Activated CD8-positive, alpha-beta memory T cell treated with anti-CD3 and anti-CD28 coated beads, Interleukin-2, amount 50 U/mL, for 4 hours (primary cell): ENCODE results near the gene NR0B2.
"Not testable (repeated sequence)": the region's sequence is repeated elsewhere in the genome, so short reads cannot be mapped to it uniquely, and the experiment has no call there.

Experiments used
- DNase-seq: peaks from one replicate; pipeline ENCODE4 v3.0.0-alpha.2; 2020

Gene NR0B2

DNA sequence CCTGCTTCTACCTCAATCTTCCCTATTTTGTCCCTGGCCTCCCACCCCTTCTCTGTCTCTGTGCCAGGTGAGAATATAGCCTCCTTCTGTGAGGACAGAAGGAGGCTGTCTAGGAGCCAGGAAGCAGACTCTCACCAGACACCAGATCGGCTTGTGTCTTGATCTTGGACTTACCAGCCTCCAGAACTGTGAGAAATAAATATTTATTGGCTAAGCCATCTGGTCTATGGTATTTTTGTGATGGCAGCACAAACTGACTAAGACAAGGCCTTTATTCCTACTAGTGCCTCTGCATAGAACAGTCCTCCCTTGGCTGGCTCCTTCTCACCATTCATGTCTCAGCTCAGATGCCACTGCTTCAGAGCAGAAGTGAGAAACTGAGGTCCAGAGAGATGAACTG, 25.5 kb downstream of the NR0B2 start:
- DNase-seq = no peak

DNA sequence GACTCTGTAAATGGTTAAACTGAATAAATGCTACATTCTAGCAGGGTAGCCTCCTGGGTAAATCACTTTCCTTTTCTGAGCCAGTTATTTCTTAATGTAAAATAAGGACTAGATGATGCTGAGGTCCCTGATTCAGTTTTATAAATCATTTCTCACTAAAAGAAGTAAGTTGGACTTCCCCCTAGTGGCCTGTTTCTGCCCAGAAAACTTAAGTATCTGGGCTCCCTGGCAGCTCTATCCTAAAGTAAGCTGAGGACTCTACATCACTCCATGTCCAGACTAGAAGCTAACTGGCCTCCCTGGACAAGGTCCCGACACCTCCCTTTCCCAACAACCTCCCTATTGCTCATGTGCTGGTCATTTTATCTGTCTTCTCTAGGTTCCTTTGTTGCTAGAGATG, 26.6 kb downstream of the NR0B2 start:
- no peak for DNase-seq

DNA sequence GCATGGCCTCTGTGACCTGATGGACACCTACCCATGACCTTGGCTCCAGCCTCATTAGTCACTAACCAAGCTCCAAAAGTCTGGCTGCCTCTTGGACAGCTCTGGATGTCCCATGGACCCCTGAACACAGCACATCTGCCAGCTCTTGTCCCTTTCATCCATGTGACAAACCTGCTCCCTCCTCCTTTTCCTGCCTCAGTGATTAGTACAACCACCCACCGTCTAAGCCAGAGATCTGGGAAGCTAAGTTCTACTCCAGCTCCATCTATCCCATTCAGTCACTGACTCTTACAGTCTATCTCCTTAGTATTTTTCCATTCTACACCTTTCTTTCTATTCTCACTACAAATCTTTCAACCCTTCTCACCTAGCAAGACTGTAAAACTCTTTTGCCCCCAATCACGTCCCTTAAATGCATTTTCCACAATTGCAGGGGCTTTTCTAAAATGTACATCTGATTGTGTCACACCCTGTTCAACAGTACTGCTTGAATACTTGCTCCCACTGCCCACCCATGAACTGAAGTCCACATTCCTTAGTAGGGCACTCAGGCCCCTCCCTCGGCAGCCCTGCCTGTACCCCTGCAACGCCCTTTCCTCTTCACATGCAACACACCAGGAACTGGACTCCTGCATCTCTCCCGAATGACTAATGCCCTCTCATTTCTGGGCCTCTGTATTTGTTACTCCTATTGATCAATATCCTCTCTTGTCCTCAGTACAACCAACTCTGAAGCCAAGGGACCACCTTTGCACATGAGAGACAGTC, 30.9 kb downstream of the NR0B2 start:
- DNase-seq = no peak

DNA sequence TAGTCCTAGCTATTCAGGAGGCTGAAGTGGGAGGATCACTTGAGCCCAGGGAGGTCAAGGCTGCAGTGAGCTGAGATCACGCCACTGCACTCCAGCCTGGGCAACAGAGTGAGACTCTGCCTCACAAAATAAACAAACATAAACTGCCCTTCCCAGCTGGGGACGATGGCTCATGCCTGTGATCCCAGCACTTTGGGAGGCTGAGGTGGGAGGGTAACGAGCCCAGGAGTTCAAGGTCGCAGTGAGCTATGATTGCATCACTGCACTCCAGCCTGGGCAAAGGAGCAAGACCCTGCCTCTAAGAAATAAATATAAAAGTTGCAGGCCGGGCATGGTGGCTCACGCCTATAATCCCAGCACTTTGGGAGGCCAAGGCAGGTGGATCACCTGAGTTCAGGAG, 32.2 kb downstream of the NR0B2 start:
- not testable (repeated sequence) for DNase-seq

DNA sequence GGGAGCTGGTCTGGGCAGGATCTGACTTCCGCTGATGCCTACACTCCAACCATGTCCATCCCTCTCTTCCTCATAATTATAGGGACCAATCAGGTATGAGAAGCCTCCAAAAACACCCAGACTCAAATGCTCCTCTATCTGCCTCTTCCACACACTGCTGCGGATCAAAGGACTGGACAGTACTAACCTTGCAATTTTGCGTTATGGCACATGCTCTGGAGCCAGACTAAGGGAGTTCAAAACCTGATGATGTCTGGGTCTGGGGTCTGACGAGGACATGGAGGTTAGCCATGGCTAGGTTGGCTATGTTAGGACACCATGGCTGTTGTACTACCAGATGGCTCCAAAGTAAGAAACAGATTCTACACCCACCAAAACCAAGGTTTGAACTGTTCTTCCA, 34.0 kb downstream of the NR0B2 start:
- DNase-seq = no peak

DNA sequence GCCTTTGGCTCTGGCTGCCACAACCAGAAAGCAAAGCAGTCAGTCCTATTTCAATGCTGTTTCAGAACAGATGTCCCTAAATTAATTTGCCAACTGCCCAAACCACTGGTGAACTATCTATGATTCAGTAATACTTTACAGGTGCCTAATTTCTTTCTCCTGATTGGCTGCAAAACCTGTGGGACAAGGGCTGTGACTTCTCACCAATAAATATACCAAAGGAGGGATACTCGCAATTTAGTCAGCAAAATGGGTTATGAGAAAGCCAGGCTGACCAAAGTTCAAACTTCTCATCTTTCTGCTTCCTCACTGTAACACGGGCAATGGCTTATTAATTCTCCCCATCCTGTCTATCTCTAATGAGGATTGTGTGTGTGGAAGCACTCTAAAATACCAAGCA, 36.4 kb downstream of the NR0B2 start:
- DNase-seq = no peak

DNA sequence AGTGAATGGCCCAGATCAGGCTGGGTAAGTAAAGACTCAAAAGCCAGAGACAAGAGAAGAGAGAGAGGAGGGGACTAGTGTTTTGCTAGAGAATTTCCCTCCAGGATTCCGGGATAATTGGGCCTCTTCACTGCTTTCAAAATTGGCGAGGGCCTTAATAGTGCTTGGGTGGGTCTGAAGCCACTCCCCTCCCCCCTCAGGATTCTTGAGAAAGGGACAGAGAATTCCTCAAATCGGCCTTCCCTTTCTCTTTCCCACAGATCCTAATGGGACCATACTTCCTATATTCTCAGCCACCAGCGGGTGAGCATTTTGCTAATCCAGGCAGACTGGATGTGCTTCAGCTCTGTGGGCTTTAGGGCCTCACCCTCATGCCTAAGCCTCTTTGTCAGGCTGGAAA, 38.9 kb downstream of the NR0B2 start:
- no peak for DNase-seq

DNA sequence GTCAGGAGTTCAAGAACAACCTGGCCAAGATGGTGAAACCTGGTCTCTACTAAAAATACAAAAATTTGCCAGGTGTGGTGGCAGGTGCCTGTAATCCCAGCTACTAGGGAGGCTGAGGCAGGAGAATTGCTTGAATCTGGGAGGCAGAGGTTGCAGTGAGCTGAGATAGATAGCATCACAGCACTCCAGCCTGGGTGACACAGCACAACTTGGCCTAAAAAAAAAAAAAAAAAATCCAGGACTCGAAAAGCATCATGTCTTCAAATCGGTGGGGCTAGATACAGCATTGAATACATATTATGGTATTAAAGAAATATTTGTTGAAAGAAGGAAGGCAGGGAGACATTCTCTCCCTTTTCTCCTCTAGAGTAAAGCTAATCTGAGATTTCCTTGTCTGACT, 40.7 kb downstream of the NR0B2 start:
- DNase-seq = not testable (repeated sequence)

DNA sequence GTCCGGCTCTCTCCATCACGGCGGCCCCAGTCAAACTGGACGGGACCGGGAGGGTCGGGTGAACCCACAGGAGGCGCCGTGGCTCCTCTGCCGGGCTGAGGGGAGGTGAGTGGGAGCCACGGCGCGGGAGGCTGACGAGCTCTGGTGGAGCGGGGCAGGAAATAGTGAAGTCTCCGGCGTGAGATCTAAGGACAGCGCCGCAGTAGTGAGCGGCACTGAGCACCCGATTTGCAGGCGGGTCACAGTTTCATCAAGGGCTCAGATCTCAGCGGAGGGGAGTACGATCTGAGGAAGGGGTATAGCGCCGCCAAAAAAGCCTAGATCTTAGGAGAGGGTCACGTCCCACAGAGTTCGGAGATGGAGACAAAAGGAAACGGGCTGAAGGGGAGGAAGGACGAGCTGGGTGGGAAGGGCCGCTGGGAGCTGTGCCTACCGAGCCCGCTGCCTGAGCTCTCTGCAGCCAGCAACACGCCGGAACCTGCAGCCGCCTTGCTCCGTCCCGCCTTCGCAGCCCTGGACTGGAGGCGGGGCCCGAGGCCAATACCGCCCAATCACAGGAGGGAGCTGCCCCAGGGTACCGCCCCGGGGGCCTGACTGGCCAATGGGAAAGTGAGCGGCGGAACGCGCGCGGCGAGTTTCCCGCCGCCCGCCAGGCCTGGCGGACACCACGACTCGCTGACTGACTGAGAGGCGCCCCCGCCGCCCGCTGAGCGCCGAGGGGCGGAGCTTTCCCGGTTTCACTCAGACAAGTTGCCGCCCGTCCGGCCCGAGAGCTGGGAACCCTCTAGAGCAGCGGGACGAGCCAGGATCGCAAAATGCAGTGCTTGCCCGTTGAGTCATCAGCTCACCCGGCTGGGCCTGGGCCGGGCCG, 48.9 kb downstream of the NR0B2 start:
- DNase-seq = peak; percentile 94

DNA sequence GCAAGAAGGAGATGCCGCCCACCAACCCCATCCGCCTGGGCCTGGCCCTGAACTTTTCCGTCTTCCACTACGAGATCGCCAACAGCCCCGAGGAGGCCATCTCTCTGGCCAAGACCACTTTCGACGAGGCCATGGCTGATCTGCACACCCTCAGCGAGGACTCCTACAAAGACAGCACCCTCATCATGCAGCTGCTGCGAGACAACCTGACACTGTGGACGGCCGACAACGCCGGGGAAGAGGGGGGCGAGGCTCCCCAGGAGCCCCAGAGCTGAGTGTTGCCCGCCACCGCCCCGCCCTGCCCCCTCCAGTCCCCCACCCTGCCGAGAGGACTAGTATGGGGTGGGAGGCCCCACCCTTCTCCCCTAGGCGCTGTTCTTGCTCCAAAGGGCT, 50.1 kb downstream of the NR0B2 start:
- no peak for DNase-seq

DNA sequence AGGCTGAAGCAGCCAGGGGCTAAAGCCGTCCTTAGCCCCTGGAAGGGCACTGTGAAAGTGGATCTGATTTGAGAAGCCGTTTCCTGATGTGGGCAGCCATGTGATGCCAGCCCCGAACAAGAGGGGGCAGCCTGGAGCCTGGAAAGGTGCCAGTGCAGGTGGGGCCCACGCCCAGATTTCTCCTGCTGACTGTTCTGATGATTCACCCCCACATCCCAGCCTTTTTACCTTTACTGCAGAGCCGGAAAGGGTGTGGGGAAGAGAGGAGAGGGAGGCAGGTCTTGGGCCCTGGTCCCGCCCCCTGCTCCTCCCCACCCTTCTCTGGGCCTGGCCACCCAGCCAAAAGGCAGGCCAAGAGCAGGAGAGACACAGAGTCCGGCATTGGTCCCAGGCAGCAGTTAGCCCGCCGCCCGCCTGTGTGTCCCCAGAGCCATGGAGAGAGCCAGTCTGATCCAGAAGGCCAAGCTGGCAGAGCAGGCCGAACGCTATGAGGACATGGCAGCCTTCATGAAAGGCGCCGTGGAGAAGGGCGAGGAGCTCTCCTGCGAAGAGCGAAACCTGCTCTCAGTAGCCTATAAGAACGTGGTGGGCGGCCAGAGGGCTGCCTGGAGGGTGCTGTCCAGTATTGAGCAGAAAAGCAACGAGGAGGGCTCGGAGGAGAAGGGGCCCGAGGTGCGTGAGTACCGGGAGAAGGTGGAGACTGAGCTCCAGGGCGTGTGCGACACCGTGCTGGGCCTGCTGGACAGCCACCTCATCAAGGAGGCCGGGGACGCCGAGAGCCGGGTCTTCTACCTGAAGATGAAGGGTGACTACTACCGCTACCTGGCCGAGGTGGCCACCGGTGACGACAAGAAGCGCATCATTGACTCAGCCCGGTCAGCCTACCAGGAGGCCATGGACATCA, 50.7 kb downstream of the NR0B2 start, which contains the start of gene SFN:
SFN (plus strand) TSS at position 369 of the 904 bp plus-strand sequence; CDS start at position 433, 64 bp downstream.
- peak; percentile 45 for DNase-seq

DNA sequence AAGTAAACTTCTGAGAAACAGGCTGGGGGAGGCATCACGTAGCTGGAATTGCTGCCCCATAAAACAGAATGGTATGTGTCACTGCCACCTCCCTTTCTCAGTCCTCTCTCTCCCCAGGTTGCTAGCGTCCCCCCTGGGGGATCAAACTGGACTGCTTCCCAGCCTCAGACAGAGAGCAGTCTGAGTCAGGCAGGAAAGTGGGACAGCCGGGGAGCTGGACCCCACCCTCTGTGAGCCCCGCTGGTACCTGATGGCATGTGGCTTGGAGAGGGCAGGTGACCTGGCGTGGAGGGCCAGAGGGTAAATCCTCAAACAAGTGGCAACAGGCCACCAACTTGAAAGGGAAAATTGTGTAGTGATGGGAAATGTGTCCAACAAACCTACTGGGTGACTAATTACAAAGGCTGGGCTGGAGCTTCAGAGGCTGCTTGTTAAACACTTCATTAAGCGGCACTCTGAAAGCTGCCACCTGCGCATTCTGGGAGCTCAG, 51.8 kb downstream of the NR0B2 start:
- no peak for DNase-seq
